CD14-positive monocyte (primary cell): ENCODE measurements around the gene CLASP1. TPM values are rescaled to one million over a fixed set of nuclear protein-coding genes. Genes with fewer than 3 reads are reported as not detected.
A peak's percentile ranks its signal among the peaks of the same experiment; 100 is the strongest.

Experiments
- DNase-seq, 3 donors: peaks; one replicate each; pipeline ENCODE4 v3.0.0-alpha.2; 2011 to 2022
- H2AFZ ChIP-seq: 2 replicates; pipeline ENCODE4 v1.6.0; 2012; ENCODE audit warnings: mild to moderate bottlenecking, low read depth, low read length, inconsistent platforms; ENCODE audit not compliant: insufficient read depth, poor library complexity, severe bottlenecking
- H3K27ac ChIP-seq, 2 donors: 1 replicate in 1 of 2; 2 replicates in 1 of 2; pipeline ENCODE4 v1.5.1; 2012 to 2013; ENCODE audit warnings: low read length in 2 of 2, control low read depth in 1 of 2, inconsistent platforms in 1 of 2, low read depth in 1 of 2, mild to moderate bottlenecking in 1 of 2
- H3K27me3 ChIP-seq, 2 donors: one replicate each; pipeline versions ENCODE4 v1.6.0 to v1.6.1; 2011 to 2013; ENCODE audit warnings: low read length in 2 of 2; ENCODE audit not compliant: control insufficient read depth in 2 of 2, insufficient read depth in 2 of 2
- H3K36me3 ChIP-seq, 2 donors: replicated peaks in 1 of 2; 1 replicate in 1 of 2; 2 replicates in 1 of 2; pipeline versions ENCODE4 v1.5.1 to v1.6.1; 2012 to 2013; ENCODE audit warnings: low read length in 2 of 2, control low read depth in 1 of 2, inconsistent platforms in 1 of 2, mild to moderate bottlenecking in 1 of 2; ENCODE audit not compliant: insufficient read depth in 2 of 2, control insufficient read depth in 1 of 2
- H3K4me1 ChIP-seq, 2 donors: 1 replicate in 1 of 2; 2 replicates in 1 of 2; pipeline versions ENCODE4 v1.5.1 to v1.6.1; 2012 to 2013; ENCODE audit warnings: low read length in 2 of 2, control low read depth in 1 of 2, inconsistent platforms in 1 of 2, mild to moderate bottlenecking in 1 of 2, moderate library complexity in 1 of 2; ENCODE audit not compliant: insufficient read depth in 2 of 2, control insufficient read depth in 1 of 2
- H3K4me2 ChIP-seq: replicated peaks from 2 replicates; pipeline ENCODE3; 2012; ENCODE audit warnings: low read length, moderate library complexity, mild to moderate bottlenecking; ENCODE audit not compliant: poor library complexity, severe bottlenecking; ENCODE audit errors: extremely low read depth
- H3K4me3 ChIP-seq, 3 experiments: fragments of 200-600 bp in 1 of 3; sonication (generic) in 1 of 3; replicated peaks in 1 of 3; 1 replicate in 2 of 3; 2 replicates in 1 of 3; pipeline ENCODE4 v1.5.1; 2011 to 2013; ENCODE audit warnings: low read length in 3 of 3, mild to moderate bottlenecking in 3 of 3, control low read depth in 2 of 3, low read depth in 2 of 3, inconsistent platforms in 1 of 3, moderate library complexity in 1 of 3
- H3K79me2 ChIP-seq: 2 replicates; pipeline ENCODE4 v1.6.0; 2012; ENCODE audit warnings: mild to moderate bottlenecking, control low read depth, inconsistent platforms, low read length, moderate library complexity; ENCODE audit not compliant: insufficient read depth
- H3K9ac ChIP-seq: 2 replicates; pipeline ENCODE4 v1.6.0; 2017; ENCODE audit warnings: low read length, mild to moderate bottlenecking; ENCODE audit not compliant: insufficient read depth, poor library complexity, severe bottlenecking
- H3K9me3 ChIP-seq, 2 donors: replicated peaks in 1 of 2; 1 replicate in 1 of 2; 2 replicates in 1 of 2; pipeline versions ENCODE4 v1.5.1 to v1.6.1; 2012 to 2013; ENCODE audit warnings: low read length in 2 of 2, control low read depth in 1 of 2; ENCODE audit not compliant: control insufficient read depth in 1 of 2, insufficient read depth in 1 of 2
- H4K20me1 ChIP-seq: 2 replicates; pipeline ENCODE4 v1.6.0; 2012; ENCODE audit warnings: mild to moderate bottlenecking, low read length, control low read depth, moderate library complexity; ENCODE audit not compliant: insufficient read depth
- H3K27ac Mint-ChIP-seq, 7 donors: one replicate each; pipeline ENCODE4 v1.8.0; 2020; ENCODE audit warnings: mild to moderate bottlenecking in 7 of 7, mixed read lengths in 7 of 7, moderate library complexity in 6 of 7, inconsistent platforms in 2 of 7
- H3K27me3 Mint-ChIP-seq, 3 donors: one replicate each; pipeline ENCODE4 v1.8.0; 2021 to 2022; ENCODE audit warnings: low read depth in 3 of 3, mild to moderate bottlenecking in 3 of 3, mixed read lengths in 3 of 3, moderate library complexity in 3 of 3, inconsistent platforms in 1 of 3
- H3K36me3 Mint-ChIP-seq, 2 donors: one replicate each; pipeline ENCODE4 v1.8.0; 2020; ENCODE audit warnings: mixed read lengths in 2 of 2, inconsistent platforms in 1 of 2, mild to moderate bottlenecking in 1 of 2
- H3K4me1 Mint-ChIP-seq: one replicate; pipeline ENCODE4 v1.8.0; 2020; ENCODE audit warnings: mild to moderate bottlenecking, mixed read lengths
- H3K4me3 Mint-ChIP-seq, 2 donors: one replicate each; pipeline ENCODE4 v1.8.0; 2020; ENCODE audit warnings: mild to moderate bottlenecking in 2 of 2, mixed read lengths in 2 of 2, moderate library complexity in 1 of 2
- H3K9me3 Mint-ChIP-seq, 7 donors: one replicate each; pipeline ENCODE4 v1.8.0; 2020 to 2022; ENCODE audit warnings: mixed read lengths in 7 of 7, mild to moderate bottlenecking in 6 of 7, moderate library complexity in 6 of 7, inconsistent platforms in 2 of 7
- WGBS: methylation state at CpG from one replicate; pipeline ENCODE4 v1.1.5; 2013; ENCODE audit warnings: missing lambda C conversion rate; ENCODE audit not compliant: insufficient coverage; 5-methylcytosine and 5-hydroxymethylcytosine counted together
- intact Hi-C, 2 donors: fragments of 100-400 bp; cut with micrococcal nuclease; formaldehyde crosslinking; loops; one replicate each; pipeline versions ENCODE4 v1.15.0 to v1.15.1; 2023
- polyA plus RNA-seq, 3 donors: library from polyadenylated mRNA; depleted of rRNA in 1 of 3; unstranded in 2 of 3; stranded (reverse) in 1 of 3; fragments of 300-500 nt in 2 of 3; fragments of >200 nt in 1 of 3; fragmentation: Illumina TruSeq in 2 of 3; gene quantifications; 1 replicate in 2 of 3; 2 replicates in 1 of 3; pipeline ENCODE4 v1.2.3, GENCODE V29; 2012 to 2021
- TF ChIP-seq, protein P1 (sequence below): fragments of 200-600 bp; IDR thresholded peaks from one replicate; pipeline ENCODE4 v1.8.0; 2022; ENCODE audit warnings: antibody characterized with exemption, mild to moderate bottlenecking

Gene CLASP1
- polyA plus RNA-seq, 3 donors: 4.8 to 8.1 (median 7.6) TPM

DNA sequence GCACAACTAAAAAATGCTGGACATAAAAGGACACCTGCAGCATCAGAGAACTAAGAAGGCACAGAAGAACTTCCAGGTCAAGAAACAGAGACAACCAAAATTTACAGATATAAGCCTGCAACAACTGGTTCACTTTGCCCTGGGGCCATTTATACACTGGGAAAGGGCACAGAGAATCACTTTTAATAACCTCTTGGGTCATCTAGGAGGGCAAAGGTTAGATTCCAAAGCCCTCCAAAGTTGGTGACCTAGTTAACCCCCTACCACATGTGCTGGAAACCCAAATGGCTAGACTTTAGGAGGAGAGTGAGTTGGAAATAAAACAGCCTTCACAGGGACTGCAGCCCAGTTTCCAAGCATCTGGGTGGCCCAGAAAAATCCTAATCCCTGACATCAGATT lies 115.3 kb downstream of the CLASP1 start:
- Mint-ChIP-seq H3K27ac (peak overlapping the region in 3 of 7 donors; percentile 37 to 74 (median 66)), H3K36me3 (peaks cover 2 to 11% of the 10 kb centered on the region in 2 donors), H3K4me1 (peaks cover 46% of the 10 kb centered on the region), H3K9me3 (no peaks in the 10 kb centered on the region), H3K27me3 (peaks cover 0 to 1% (median 0%) of the 10 kb centered on the region in 3 donors), H3K4me3 (no peak overlapping the region)
- H3K9me3 ChIP-seq: no peaks in the 10 kb centered on the region
- no peak overlapping the region for H3K9ac ChIP-seq
- intact Hi-C loops: loop anchor here (5.0 kb wide), 4 partner anchors 63 to 223 kb away; partner anchors contain the start of genes CLASP1 (in 1 of the 2) and TSN (in 1 of the 2)
- H3K4me3 ChIP-seq: no peak overlapping the region
- peaks cover 15 to 30% of the 10 kb centered on the region in 2 donors for H3K4me1 ChIP-seq
- H2AFZ ChIP-seq: no peak overlapping the region
- H3K36me3 ChIP-seq: no peaks in the 10 kb centered on the region
- no peak overlapping the region for H3K4me2 ChIP-seq
- H3K27me3 ChIP-seq: no peaks in the 10 kb centered on the region
- H3K79me2 ChIP-seq: peaks cover 86% of the 10 kb centered on the region
- H3K27ac ChIP-seq: no peak overlapping the region
- H4K20me1 ChIP-seq: peaks cover 19% of the 10 kb centered on the region
- DNase-seq: no peak
- TF ChIP-seq, protein P1, sequence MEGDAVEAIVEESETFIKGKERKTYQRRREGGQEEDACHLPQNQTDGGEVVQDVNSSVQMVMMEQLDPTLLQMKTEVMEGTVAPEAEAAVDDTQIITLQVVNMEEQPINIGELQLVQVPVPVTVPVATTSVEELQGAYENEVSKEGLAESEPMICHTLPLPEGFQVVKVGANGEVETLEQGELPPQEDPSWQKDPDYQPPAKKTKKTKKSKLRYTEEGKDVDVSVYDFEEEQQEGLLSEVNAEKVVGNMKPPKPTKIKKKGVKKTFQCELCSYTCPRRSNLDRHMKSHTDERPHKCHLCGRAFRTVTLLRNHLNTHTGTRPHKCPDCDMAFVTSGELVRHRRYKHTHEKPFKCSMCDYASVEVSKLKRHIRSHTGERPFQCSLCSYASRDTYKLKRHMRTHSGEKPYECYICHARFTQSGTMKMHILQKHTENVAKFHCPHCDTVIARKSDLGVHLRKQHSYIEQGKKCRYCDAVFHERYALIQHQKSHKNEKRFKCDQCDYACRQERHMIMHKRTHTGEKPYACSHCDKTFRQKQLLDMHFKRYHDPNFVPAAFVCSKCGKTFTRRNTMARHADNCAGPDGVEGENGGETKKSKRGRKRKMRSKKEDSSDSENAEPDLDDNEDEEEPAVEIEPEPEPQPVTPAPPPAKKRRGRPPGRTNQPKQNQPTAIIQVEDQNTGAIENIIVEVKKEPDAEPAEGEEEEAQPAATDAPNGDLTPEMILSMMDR: no peak

DNA sequence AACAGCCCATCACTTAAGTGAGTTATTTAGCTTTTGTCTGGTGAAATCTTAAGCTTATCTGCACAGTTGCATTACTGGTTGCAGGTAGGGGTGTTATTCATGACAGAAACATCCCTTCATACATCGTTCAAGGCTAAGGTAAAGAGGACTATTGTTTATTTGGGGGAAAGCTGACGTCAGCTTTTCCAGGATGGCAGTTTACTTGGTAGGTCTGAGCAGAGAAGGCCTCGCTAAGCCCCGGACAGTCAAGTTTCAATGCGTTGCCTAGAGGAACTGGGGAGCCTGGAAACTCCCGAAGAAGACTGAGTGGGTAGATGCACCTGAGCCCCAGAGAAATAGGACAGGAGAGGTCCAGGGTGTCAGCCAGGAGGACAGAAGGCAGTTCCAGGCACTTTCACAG lies 116.4 kb downstream of the CLASP1 start:
- Histone ChIP-seq H3K9me3 (no peaks in the 10 kb centered on the region), H3K79me2 (peaks cover 86% of the 10 kb centered on the region), H3K27me3 (no peaks in the 10 kb centered on the region), H3K4me1 (peaks cover 15 to 30% of the 10 kb centered on the region in 2 donors), H2AFZ (no peak overlapping the region), H3K4me3 (no peak overlapping the region), H3K9ac (no peak overlapping the region), H4K20me1 (peaks cover 15% of the 10 kb centered on the region), H3K4me2 (no peak overlapping the region), H3K36me3 (no peaks in the 10 kb centered on the region), H3K27ac (peak overlapping the region in 1 of 2 donors; percentile 14)
- peaks cover 2 to 15% of the 10 kb centered on the region in 2 donors for H3K36me3 Mint-ChIP-seq
- TF ChIP-seq, protein P1: no peak
- H3K4me1 Mint-ChIP-seq: peaks cover 49% of the 10 kb centered on the region
- H3K9me3 Mint-ChIP-seq: no peaks in the 10 kb centered on the region
- no peak overlapping the region for H3K4me3 Mint-ChIP-seq
- peaks cover 0 to 1% (median 0%) of the 10 kb centered on the region in 3 donors for H3K27me3 Mint-ChIP-seq
- 48% methylated on average over 5 of the region's 6 CpGs for whole genome bisulfite sequencing
- peak overlapping the region in 3 of 7 donors; percentile 27 to 53 (median 33) for H3K27ac Mint-ChIP-seq
- DNase-seq: no peak
- intact Hi-C loops: loop anchor here (5.0 kb wide), 4 partner anchors 64 to 224 kb away; partner anchors contain the start of genes CLASP1 (in 1 of the 2) and TSN (in 1 of the 2)
